Measurements from ENCODE around the gene CNTN4.
"Not testable (repeated sequence)": the region's sequence is repeated elsewhere in the genome, so short reads cannot be mapped to it uniquely, and the experiment has no call there.

The CNTN4 gene

DNA sequence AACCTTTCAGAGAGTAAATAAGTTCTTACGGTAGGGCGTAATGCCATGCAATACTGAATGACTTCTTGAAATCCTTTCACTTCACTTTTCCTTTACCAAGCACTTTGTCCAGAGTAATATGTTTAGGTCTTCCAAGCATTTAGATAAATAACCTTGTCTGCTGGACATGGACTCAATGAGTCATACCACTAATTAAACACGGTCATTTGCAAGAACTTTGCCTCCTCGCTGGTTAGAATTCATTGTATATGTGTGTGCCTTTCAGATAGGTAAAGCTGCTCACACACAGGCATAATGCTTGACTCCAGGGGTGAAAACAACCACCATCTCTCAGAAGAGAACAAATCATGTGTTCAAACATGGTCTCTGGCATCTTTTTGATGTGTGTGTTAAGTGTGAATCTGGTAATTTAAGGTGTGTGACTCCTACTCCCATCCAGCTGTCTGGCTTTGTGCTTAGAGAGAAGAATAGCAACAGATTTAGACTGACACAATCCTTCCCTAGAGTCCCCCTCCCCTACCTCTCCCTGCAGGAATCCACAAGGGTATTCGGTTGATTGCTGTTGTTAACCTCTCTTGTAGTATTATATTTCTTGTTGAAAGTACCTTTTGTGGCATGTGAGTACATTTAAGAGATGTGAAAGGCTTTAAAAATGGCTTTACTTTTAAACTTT, 419.0 kb downstream of the CNTN4 start:
- no peak for DNase-seq (ENCODE audit: low spot score)

DNA sequence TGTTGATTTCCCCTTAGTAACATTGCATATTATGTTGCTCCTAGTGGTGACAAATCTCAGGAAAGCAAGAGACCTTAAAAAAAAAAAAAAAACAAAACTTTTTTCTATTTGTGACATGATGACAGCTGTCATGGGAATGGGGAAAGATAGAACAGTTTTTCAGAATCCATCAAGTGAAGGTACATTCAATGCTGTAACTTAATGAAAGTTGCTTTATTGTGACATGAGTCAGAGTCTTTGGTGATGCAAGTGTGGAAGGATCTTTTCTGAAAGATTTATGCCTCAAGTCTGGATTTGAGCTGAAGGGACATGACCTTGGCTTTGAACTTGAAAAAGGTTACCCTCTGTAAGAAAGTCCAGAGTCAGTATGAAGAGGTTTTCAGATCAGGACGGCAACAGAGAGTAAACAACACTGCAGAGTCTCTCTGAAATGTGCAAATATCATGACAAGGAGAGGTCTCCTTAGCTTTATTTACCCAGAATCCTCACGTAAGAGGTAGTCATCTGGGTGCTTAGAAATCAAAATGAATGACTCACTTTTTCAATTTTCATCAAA, 424.7 kb downstream of the CNTN4 start:
- DNase-seq (ENCODE audit: low spot score), result no peak

DNA sequence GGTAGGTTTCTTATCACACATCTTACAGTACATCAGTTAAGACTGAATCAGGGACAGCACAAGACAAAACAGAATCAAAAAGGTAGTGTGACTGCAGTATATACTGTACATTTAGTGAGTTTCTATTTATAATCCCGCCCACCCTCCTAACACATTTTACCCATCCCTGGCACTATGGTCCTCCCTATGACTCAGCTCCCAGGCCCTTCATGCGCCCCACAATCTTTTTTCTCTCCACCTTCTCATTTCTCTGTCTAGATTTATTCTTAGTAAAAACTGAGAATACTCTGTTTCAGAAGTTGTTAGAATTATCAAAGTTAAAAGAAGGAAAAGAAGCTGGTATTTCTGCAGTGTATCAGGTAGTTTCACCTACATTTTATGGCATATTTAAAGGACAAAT, 427.3 kb downstream of the CNTN4 start:
- DNase-seq (ENCODE audit: low spot score), result no peak

DNA sequence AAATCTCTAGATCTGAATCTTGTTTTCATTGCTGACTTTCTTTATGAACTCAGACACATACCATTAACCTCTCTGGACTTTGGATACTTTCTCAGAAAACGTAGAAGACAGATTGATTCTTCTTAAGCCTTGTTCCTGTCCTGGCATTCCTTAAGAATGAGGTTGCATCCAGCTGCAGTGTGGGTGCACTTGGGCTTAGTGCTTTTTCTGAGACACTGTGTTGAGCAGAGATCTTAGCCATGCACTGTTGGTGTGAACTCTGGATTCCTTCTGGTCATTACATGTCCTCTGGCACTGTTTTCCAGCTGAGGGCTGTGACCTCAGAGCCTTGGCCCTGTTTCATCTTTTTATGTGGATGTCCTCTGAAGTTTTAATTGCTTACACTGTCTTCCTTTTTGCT, 428.3 kb downstream of the CNTN4 start:
- no peak for DNase-seq (ENCODE audit: low spot score)

DNA sequence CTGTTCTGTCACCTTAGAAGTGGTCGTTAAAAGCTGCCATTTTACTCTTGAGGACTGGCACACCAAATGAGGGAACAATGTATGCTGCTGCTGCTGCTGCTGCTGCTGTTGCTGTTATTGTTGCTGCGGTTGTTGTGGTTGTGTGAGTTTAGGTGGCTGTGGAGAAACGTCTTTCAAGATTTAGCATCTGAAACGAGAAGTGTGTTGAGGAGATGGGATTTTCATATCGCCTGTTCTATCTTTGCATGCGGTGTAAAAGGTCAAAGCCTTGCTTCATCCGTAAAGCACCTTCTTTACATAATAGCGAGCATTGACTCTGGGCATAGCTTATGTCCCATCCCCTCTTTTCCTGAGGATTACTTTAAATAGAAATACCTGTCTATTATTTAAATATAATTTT, 428.7 kb downstream of the CNTN4 start:
- DNase-seq (ENCODE audit: low spot score), result not testable (repeated sequence)

DNA sequence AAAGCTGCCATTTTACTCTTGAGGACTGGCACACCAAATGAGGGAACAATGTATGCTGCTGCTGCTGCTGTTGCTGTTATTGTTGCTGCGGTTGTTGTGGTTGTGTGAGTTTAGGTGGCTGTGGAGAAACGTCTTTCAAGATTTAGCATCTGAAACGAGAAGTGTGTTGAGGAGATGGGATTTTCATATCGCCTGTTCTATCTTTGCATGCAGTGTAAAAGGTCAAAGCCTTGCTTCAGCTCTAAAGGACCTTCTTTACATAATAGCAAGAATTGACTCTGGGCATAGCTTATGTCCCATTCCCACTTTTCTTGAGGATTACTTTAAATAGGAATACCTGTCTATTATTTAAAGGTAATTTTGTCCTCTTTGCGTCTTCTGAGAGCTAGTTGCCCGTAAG, 436.1 kb downstream of the CNTN4 start:
- not testable (repeated sequence) for DNase-seq (ENCODE audit: low spot score)

DNA sequence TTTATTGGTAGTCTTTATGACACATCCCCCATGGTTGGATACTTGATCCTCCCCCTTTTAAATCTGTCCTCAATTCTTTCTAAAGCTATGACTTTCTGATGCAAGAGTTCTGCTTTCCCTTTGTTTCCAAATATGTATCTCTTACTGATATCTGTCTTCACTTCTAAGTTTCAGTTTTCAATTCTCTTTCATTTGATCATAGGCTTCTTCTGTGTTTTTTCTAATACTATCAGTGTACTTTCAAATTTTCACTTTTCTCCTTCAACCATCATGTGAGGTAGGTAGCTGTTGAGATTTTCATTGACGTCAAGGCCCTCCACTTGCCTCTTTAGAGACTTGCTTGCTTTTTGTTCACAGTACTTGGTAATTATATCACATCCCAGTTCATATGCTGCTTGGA, 436.5 kb downstream of the CNTN4 start:
- no peak for DNase-seq (ENCODE audit: low spot score)

DNA sequence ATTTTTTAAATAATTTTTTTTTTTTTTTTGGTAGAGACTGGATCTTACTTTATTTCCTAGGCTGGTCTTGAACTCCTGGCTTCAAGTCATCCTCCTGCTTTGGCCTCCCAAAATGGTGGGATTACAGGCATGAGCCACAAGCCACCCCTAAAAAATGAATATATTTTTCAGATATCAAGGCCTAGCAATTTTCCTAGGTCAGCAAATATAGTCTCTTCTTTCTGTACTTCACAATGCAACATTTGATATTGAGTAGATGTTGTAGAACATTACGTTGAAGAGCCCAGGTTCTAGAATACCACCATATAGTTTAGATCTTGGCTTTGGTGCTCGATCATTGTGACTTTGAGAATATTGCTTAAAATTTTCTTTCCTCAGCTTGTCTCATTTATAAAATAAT, 437.9 kb downstream of the CNTN4 start:
- DNase-seq (ENCODE audit: low spot score), result no peak

DNA sequence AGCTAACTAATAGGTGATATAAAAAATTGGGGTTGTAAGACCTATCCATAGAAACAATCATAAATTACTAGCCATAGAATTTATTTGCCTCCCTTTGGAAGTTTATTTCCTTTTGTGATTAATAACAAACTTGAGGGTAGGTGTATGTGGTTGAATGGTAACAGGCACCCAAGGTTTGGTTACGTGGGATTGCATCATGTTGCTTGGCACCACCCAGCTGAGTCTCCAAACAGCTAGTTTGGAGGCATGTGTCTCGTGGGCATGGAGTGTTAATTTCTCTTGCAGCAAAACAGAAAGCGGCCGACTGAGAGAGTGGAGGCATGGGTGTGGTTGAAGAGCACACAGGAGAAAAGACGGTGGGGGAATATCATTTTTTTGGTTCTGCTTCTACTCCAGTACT, 441.4 kb downstream of the CNTN4 start:
- no peak for DNase-seq (ENCODE audit: low spot score)

DNA sequence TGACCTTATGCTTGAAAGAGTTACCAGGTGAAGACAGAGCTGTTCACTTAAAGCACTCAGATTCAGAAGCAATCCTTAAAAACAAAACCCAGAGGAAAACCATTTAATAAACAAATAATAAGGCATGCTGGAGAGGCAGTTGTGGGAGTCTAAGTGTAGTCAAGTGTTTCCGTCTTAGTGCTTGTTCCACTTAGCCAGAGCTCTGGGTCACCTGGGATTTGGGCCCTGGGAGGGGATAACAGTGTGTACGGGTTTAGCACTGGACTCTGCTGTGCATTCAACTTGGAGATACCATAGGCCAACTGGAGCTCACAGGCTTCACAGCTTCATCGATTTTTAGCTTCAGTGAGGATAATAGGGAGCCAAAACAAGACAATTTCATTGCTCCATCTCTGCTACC, 444.6 kb downstream of the CNTN4 start:
- DNase-seq (ENCODE audit: low spot score), result no peak

DNA sequence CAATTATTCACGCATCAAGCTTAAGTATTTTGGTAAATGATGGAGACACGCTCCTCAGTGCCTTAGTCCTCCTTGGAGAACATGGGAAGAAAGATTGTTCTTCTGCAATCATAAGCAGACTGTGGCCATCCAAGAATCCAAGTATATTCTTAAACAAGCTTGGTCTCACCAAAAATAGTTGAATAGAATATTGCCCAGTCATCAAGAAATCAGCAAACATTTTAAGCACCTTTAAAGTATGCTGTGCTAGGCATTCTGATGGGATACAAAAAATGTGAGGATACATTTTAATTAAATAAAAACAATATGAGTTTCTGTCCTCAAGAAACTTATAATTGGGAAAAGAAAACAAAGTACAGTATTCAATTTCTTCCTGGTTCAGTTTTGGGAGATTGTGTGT, 445.5 kb downstream of the CNTN4 start:
- no peak for DNase-seq (ENCODE audit: low spot score)

DNA sequence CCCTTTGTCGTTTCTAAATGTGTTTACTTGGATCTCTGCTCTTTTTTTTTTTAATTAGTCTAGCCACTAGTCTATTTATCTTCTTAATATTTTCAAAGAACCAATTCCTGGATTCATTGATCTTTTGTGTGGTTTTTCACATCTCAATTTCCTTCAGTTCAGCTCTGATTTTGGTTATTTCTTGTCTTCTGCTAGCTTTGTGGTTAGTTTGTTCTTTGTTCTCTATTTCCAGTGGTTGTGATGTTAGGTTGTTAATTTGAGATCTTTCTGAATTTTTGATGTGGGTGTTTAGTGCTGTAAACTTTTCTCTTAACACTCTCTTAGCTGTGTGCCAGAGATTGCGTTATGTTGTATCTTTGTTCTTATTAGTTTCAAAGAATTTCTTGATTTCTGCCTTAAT, 446.1 kb downstream of the CNTN4 start:
- DNase-seq (ENCODE audit: low spot score), result no peak

DNA sequence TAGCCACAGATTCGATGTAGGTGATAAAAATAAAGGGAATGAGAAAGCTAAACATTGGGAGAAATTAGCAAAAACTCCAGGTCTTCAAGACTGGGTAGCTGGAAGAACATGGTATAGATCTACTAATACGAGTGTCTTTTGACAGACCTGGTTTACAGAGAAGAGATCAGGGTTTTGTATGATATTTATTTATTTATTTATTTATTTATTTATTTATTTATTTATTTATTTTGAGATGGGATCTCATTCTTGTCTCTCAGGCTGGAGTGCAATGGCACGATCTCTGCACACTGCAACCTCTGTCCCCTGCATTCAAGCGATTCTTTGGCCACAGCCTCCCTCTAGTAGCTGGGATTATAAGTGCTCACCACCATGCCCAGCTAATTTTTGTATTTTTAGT, 448.4 kb downstream of the CNTN4 start:
- no peak for DNase-seq (ENCODE audit: low spot score)

DNA sequence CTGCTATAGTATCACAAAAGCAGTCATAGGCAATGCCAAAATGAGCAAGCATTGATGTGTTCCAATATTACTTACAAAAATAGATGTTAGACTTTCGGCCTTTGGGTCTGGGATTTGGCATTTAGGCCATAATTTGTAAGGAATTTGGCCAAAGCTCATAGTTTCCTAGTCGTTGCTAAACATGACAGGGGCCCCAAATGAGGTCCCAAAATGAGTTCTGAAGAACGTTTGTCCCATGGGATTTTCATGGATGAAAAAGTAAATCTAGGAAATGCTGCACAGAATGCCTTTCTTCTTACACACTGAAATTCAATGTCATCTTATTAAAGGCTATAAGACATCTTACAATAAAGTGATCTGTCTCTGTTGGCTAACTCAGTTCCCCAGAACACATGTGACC, 456.0 kb downstream of the CNTN4 start:
- no peak for DNase-seq (ENCODE audit: low spot score)

DNA sequence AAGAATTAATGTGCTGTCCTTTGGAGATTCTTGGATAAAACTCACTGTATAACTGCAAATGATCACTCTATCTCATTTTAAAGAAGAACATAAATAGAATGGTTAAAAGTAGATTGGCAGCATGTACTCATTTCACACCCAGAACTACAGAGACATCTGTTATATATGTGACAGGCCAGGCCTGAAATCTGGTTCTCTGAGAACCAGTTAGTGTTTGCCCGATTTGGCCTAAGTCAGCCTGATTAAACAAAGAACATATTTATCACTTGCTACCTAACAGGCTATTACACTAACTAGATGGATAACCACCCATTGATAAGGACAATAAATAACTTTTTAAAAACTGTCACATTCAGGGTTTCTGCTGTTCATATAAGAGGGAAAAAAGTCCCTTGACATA, 460.1 kb downstream of the CNTN4 start:
- no peak for DNase-seq (ENCODE audit: low spot score)

DNA sequence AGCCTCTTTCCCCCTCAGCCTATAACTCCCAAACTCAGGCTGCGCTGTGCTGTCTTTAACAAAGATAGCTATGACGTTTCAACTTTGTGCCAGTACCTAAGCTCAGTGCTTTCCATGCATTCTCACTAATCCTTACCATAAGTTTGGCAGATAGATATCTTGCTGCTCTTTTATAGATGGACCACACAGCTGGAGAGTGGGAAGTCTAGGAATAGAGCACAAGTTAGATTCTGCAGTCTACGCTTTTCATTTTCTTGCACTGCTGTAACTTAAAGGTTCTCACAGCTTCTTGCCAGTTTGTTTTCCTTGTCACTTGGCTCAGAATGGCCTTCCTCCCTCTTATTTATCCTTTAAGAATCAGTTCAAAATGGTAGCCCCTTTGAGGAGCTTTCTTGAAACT, 468.8 kb downstream of the CNTN4 start:
- no peak for DNase-seq (ENCODE audit: low spot score)

DNA sequence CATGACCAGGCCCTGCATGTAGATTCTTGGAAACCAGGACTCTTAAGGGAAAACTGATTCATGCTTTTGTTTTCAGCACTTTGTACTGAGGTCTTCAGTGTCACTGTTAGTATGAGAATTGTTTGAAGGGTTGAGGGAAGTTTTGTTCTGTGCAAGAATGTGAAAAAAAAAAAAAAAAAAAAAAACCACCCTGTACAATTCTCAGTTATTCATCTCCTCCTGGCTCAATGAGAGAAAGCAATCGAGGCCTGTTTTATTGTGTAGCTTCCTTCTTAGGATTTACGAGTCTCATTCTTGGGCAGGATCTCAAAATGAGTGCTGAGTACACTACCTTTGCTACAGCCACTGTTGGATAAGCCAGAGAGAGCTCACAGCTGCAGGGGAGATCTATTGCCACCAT, 469.5 kb downstream of the CNTN4 start:
- DNase-seq (ENCODE audit: low spot score), result no peak

DNA sequence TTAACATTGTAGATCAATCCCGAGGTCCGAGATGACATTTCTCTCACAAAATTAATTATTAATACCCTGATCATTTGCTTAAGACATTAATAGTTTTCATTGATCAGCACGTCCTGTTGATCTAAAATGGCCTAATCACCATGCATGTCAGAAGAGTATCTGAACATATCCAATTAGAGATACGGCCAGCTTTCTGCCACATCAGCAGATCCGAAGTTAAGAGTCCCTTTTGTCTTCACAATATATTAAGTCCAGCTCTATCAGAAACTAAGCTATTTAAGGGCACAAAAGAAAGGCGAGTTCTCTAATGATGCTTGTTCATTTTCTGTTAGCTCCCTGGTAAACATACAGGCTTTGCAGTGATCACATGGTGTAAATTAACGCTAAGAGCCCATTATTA, 470.3 kb downstream of the CNTN4 start:
- DNase-seq (ENCODE audit: low spot score), result no peak

DNA sequence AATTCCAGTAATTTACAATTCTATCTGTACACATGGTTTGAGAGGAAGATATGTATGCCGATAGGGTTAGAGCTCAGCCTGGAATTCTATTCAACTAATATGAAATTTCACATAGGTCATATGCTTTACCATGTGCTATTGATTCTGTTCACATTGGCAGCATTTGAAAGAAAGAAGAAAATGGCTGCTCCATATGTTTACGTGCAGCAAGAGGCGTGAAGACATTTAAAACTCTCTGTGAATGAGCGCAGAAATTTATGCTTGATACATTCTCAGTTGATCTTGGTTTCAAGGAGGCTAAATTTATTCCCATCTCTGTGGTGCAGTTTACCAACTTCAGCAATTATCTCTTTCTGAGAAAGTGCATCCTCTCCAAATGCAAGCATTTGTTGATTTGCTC, 478.9 kb downstream of the CNTN4 start:
- no peak for DNase-seq (ENCODE audit: low spot score)

DNA sequence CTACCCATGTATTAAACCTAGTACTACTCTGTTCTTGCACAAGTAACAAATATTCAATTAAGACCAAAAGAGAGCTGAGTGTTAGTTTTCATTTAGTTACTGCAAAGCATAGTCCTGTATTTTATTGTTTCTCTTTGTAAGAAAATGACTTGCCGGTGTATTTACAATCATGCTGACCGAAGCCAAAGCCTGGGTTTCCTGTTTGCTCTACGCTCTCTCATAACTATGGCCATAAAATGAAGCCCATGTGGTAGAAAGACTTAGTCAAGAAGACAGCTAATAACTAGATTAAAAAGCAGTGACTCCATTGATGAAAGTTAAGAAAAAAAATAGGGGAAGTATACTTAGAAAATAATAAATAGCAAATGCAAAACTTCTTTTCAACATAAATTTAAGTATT, 479.9 kb downstream of the CNTN4 start:
- DNase-seq (ENCODE audit: low spot score), result no peak

DNA sequence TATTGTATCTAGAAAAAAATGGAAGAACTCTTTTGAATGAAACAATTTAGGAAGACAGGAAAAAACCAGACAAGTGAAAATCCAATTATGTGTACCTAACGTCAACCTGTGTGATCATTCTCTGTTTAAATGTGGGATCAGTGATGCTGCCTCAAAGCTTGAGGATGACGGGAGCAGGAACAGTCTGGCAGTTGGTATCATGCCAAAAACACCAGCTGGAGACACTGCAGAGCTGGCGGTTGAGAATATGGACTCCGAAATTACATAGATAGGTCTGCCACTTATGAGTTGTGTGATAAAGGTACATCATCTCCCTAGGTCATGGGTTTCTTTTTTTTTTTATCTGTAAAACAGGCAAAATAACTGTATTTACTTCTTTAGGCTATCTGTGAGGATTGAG, 480.5 kb downstream of the CNTN4 start:
- no peak for DNase-seq (ENCODE audit: low spot score)

DNA sequence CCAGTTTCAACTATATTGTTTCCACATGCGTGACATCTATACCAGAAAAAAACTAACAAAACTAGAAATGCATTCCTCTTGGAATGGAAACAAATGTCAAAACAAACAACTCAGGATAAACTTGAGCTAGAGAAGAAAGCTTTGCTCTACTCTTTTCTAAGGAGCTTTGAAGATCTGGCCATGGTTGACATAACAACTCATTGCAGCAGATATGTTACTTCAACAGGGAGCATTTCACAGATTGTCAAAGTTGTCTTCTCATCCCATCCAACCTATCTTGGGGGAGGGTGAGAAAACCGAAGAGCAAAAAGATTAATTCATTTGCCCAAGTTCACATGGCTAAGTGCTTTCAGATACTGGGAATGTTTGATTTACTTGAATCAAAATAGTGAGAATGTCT, 484.4 kb downstream of the CNTN4 start:
- DNase-seq (ENCODE audit: low spot score), result no peak

DNA sequence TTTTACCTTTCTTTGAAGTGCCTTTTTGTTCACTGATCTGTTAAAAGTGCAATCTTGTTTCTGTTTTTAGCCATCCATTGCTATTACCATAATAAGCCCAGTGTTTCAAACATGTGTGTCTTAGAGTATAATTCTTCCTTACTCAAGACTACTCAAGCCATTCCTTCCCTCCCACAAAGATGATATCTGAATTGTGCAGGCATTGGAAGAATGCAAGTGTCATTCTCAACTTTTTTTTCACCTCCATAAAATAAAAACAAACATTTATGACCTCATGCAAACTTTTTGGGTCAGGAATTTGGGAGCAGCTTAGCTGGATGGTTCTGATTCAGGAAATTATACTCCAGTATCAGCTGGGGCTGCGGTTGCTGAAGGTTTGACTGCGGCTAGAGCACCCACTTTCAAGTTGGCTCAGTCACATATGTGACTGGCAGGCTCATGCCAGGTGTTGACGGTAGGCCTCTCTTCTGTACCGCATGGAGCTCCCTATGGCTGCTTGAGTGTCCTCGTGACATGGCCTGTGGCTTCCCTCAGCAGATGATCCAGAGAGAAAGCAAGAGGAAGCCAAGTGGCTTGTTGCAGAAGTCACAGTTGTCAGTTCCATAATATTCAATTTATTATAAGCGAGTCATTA, 490.8 kb downstream of the CNTN4 start:
- no peak for DNase-seq (ENCODE audit: low spot score)

DNA sequence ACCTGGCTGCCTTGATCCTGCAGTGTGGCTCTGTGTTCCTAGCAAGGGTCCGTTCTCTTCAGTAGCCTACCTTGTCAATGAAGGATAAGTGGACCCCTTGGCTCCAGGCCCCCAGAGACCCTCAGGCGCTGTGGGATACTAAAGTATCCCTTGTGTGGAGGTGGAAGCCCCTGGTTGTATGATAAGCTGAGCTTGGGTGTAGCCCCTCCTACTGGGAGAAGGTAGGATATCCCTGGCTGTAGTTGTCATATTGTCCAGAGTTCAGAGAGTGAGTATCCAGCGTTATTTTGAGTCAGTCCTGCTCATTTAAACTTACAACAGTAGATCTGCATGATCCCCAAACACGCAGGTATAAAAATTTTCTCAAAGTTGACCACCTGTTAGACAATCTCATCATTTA, 496.8 kb downstream of the CNTN4 start:
- no peak for DNase-seq (ENCODE audit: low spot score)
